Ectodermal cell (in vitro differentiated cells): Measurements from ENCODE around the gene ACSS1.
A peak's percentile ranks its signal among the peaks of the same experiment; 100 is the strongest.

ENCODE experiments used
- H3K27ac ChIP-seq: 2 replicates; pipeline ENCODE4 v1.7.0; 2013; ENCODE audit warnings: mild to moderate bottlenecking, low read depth, low read length; ENCODE audit not compliant: insufficient read depth, poor library complexity, severe bottlenecking
- H3K27me3 ChIP-seq: 2 replicates; pipeline ENCODE4 v1.7.0; 2013; ENCODE audit warnings: mild to moderate bottlenecking, low read length; ENCODE audit not compliant: insufficient read depth, control insufficient read depth, poor library complexity, severe bottlenecking
- H3K36me3 ChIP-seq: one replicate; pipeline ENCODE4 v1.7.0; 2013; ENCODE audit warnings: low read length; ENCODE audit not compliant: control insufficient read depth, insufficient read depth
- H3K4me1 ChIP-seq: one replicate; pipeline ENCODE4 v1.7.0; 2013; ENCODE audit warnings: low read length; ENCODE audit not compliant: control insufficient read depth, insufficient read depth
- H3K4me3 ChIP-seq: 2 replicates; pipeline ENCODE4 v1.7.0; 2013; ENCODE audit warnings: low read depth, low read length, control low read depth; ENCODE audit not compliant: insufficient read depth
- H3K9me3 ChIP-seq: 2 replicates; pipeline ENCODE4 v1.7.0; 2013; ENCODE audit warnings: mild to moderate bottlenecking, low read length, moderate library complexity; ENCODE audit not compliant: control insufficient read depth
- WGBS, 2 experiments: methylation state at CpG; one replicate each; pipeline ENCODE4 v1.1.7; 2013; ENCODE audit warnings: missing lambda C conversion rate in 2 of 2; 5-methylcytosine and 5-hydroxymethylcytosine counted together

Gene ACSS1

GRCh38 chr20:25087186-25087929, 29.4 kb upstream of the ACSS1 start:
- peaks cover 63% of the 10 kb centered on the region for H3K27me3 ChIP-seq
- H3K36me3 ChIP-seq = no peaks in the 10 kb centered on the region
- H3K9me3 ChIP-seq = no peaks in the 10 kb centered on the region
- peaks cover 20% of the 10 kb centered on the region for H3K4me1 ChIP-seq
- WGBS, 2 experiments = 88 to 97% methylated on average over 3 to 4 of the region's 4 CpGs
- H3K4me3 ChIP-seq = no peak overlapping the region
- H3K27ac ChIP-seq = no peak overlapping the region

- no peaks in the 10 kb centered on the region for H3K9me3 ChIP-seq
- H3K36me3 ChIP-seq = no peaks in the 10 kb centered on the region
- H3K4me3 ChIP-seq = no peak overlapping the region
- H3K4me1 ChIP-seq = peaks cover 25% of the 10 kb centered on the region
- WGBS, 2 experiments = 84% methylated on average over 10 of the region's 10 CpGs
- peaks cover 78% of the 10 kb centered on the region for H3K27me3 ChIP-seq
- H3K27ac ChIP-seq = no peak overlapping the region
Observed at GRCh38 chr20:25085756-25086495, 28.0 kb upstream of the ACSS1 start.

DNA sequence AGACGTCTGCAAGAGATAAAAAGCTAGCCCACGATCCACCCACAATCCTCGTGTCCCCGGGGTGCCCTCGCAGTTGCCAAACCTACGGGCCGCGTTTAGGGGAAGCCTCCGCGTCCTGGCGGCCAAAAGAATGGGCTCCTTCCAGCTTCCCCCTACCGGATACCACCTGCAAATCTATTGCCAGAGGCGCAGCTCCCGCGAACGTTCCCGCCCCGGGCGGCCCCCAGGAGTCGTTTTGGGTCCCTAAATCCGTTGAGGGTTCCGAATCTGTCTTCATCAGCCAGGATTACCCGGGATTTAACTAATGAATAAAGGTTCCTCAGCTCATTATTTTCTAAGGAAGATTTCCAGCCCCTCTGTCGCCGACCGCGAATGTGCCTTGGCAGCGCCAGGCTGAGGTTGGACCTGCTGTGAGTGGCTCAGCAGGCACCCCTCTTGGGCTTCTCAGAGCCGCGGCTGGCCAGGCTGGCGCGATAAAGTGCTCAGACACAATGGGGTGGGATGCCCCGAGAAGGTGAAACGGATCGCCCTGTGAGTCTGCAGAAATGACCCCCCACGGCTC, 26.8 kb upstream of the ACSS1 start:
- Histone ChIP-seq H3K27ac (no peak overlapping the region), H3K9me3 (no peaks in the 10 kb centered on the region), H3K36me3 (no peaks in the 10 kb centered on the region), H3K27me3 (peaks cover 87% of the 10 kb centered on the region), H3K4me1 (peaks cover 25% of the 10 kb centered on the region), H3K4me3 (peak overlapping the region; percentile 4)
- 2 to 4% methylated on average over 36 of the region's 36 CpGs for WGBS, 2 experiments

- Histone ChIP-seq H3K4me3 (peak overlapping the region; percentile 4), H3K4me1 (peaks cover 25% of the 10 kb centered on the region), H3K36me3 (no peaks in the 10 kb centered on the region), H3K27ac (no peak overlapping the region), H3K27me3 (peaks cover 94% of the 10 kb centered on the region), H3K9me3 (no peaks in the 10 kb centered on the region)
- WGBS, 2 experiments = 6% methylated on average over 54 of the region's 54 CpGs
Observed at GRCh38 chr20:25083773-25084625, 26.1 kb upstream of the ACSS1 start.

- H3K4me3 ChIP-seq = no peak overlapping the region
- no peak overlapping the region for H3K27ac ChIP-seq
- 3% methylated on average over 44 of the region's 44 CpGs for WGBS, 2 experiments
- H3K4me1 ChIP-seq = peaks cover 25% of the 10 kb centered on the region
- no peaks in the 10 kb centered on the region for H3K9me3 ChIP-seq
- H3K36me3 ChIP-seq = no peaks in the 10 kb centered on the region
- peaks cover 100% of the 10 kb centered on the region for H3K27me3 ChIP-seq
Observed at GRCh38 chr20:25083141-25083772, 25.3 kb upstream of the ACSS1 start.

DNA sequence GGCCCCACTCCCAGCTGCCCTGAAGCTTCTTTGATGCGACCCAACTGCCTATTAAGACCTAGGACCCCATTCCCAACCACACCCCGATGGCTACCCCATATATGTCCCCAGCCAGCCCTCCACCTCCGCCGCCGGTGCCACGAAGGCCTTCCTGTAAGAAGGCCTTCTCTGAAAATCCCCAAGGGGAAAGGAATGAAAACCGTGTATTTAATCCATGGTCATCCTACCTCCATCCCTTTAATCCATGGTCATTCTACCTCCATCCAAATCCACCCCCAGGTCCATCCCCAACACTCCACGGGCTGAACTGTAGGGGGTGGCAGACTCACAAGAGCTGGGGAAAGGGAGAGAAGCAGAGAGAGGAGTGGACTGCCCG, 24.5 kb upstream of the ACSS1 start:
- no peak overlapping the region for H3K4me3 ChIP-seq
- WGBS, 2 experiments = 21 to 29% methylated on average over 9 of the region's 9 CpGs
- no peaks in the 10 kb centered on the region for H3K9me3 ChIP-seq
- H3K36me3 ChIP-seq = no peaks in the 10 kb centered on the region
- no peak overlapping the region for H3K27ac ChIP-seq
- peaks cover 25% of the 10 kb centered on the region for H3K4me1 ChIP-seq
- H3K27me3 ChIP-seq = peaks cover 100% of the 10 kb centered on the region

- Histone ChIP-seq H3K36me3 (no peaks in the 10 kb centered on the region), H3K27me3 (peaks cover 100% of the 10 kb centered on the region), H3K4me1 (peaks cover 25% of the 10 kb centered on the region), H3K4me3 (peak within 1 kb of the TSS; percentile 25), H3K9me3 (no peaks in the 10 kb centered on the region), H3K27ac (no peak within 1 kb of the TSS)
- 11% methylated on average over 65 of the region's 67 CpGs for WGBS, 2 experiments
Observed at GRCh38 chr20:25081730-25082497, 24.0 kb upstream of the ACSS1 start, which contains the start of gene VSX1. TSS of gene VSX1 (minus strand) at chr20:25082141. CDS start at chr20:25082096, 45 bp downstream.

DNA sequence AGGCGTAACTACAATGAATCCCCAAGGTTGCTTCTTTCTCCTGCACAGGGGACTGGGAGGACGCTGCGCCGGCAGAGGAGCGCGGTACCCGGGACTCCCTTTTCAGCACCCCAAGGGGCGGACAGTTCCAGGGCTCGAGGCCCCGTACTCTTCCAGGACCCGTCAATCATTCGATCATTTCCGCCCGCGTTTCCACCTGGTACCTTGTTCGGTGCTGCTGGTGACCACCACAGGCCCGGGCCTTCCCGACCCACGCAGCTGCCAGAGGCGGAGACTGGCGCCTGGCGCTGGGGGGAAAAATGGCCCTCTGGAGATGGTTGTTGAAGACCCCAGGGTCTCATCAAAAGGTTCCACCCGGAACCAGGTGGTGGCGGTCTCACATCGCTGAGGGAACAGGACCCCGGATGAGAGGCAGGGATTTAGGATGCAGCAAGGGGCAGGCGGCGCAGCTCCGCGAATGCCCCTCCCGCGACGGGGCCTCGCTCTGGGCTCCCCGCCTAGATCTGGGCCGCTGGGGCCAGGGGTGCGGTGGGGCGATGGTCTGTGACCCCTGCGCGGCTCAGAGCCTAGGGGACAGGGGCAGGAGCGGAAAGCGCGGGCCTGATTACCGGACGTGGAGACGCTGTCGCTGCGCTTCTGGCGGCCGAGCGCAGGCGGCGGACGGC, 23.3 kb upstream of the ACSS1 start:
- WGBS, 2 experiments = 3% methylated on average over 54 of the region's 54 CpGs
- H3K4me1 ChIP-seq = peaks cover 25% of the 10 kb centered on the region
- H3K27ac ChIP-seq = no peak overlapping the region
- H3K27me3 ChIP-seq = peaks cover 100% of the 10 kb centered on the region
- no peaks in the 10 kb centered on the region for H3K36me3 ChIP-seq
- H3K9me3 ChIP-seq = no peaks in the 10 kb centered on the region
- peak overlapping the region; percentile 25 for H3K4me3 ChIP-seq

- H3K27me3 ChIP-seq = peaks cover 89% of the 10 kb centered on the region
- 82 to 83% methylated on average over 4 of the region's 4 CpGs for WGBS, 2 experiments
- peaks cover 8% of the 10 kb centered on the region for H3K4me1 ChIP-seq
- no peaks in the 10 kb centered on the region for H3K9me3 ChIP-seq
- no peak overlapping the region for H3K4me3 ChIP-seq
- H3K27ac ChIP-seq = no peak overlapping the region
- no peaks in the 10 kb centered on the region for H3K36me3 ChIP-seq
Observed at GRCh38 chr20:25079171-25079570, 21.2 kb upstream of the ACSS1 start.
